Measurements from ENCODE around the gene TFDP1. TPM values are rescaled to one million over a fixed set of nuclear protein-coding genes. Genes with fewer than 3 reads are reported as not detected.

The TFDP1 gene
- total RNA-seq, result 10 to 100 TPM; 31.8 to 34.0 (median 33.3) TPM

- Histone ChIP-seq H3K4me3 (peak within 1 kb of the TSS; percentile 53 to 83 (median 59)), H3K27me3 (no peaks in the 10 kb centered on the region), H3K36me3 (no peaks in the 10 kb centered on the region), H3K9me3 (no peaks in the 10 kb centered on the region), H3K4me1 (no peaks in the 10 kb centered on the region), H3K27ac (no peak within 1 kb of the TSS)
- TF ChIP-seq POLR2A (IDR thresholded peaks at IDR 0.05), result no peak
- TF ChIP-seq CTCF (IDR thresholded peaks at IDR 0.05), result no peak
- TF ChIP-seq POLR2AphosphoS5 (IDR thresholded peaks at IDR 0.05), result no peak
- peak in 1 of 2 donors; percentile 65 for DNase-seq (ENCODE audit: low spot score in 2 of 2)
- intact Hi-C loops (cut with DNase I; ENCODE audit: low total_unique reads), result no loop called here
These were observed at the start of gene TFDP1 for GRCh38 chr13:113584205-113584869. TFDP1 (plus strand) TSS chr13:113584753; CDS start chr13:113585838, 1,085 bp downstream.

GRCh38 chr13:113535381-113535781 lies 49.2 kb upstream of the TFDP1 start:
- H3K27me3 ChIP-seq, result no peaks in the 10 kb centered on the region
- TF ChIP-seq CTCF (IDR thresholded peaks at IDR 0.05), result no peak
- no peak for TF ChIP-seq POLR2AphosphoS5 (IDR thresholded peaks at IDR 0.05)
- TF ChIP-seq POLR2A (IDR thresholded peaks at IDR 0.05), result no peak
- DNase-seq (ENCODE audit: low spot score in 2 of 2), result peak in 1 of 2 donors; percentile 33
- H3K9me3 ChIP-seq, result no peaks in the 10 kb centered on the region
- H3K4me1 ChIP-seq, result no peaks in the 10 kb centered on the region
- intact Hi-C loops (cut with DNase I; ENCODE audit: low total_unique reads), result no loop called here
- H3K36me3 ChIP-seq, result no peaks in the 10 kb centered on the region
- H3K27ac ChIP-seq, result no peak overlapping the region
- H3K4me3 ChIP-seq, result no peak overlapping the region

GRCh38 chr13:113536461-113537110 lies 48.0 kb upstream of the TFDP1 start:
- H3K4me1 ChIP-seq, result no peaks in the 10 kb centered on the region
- no peak overlapping the region for H3K4me3 ChIP-seq
- intact Hi-C loops (cut with DNase I; ENCODE audit: low total_unique reads), result no loop called here
- no peaks in the 10 kb centered on the region for H3K27me3 ChIP-seq
- TF ChIP-seq POLR2A (IDR thresholded peaks at IDR 0.05) (no peak), POLR2AphosphoS5 (IDR thresholded peaks at IDR 0.05) (no peak), CTCF (IDR thresholded peaks at IDR 0.05) (no peak)
- no peak overlapping the region for H3K27ac ChIP-seq
- DNase-seq (ENCODE audit: low spot score in 2 of 2), result peak in 1 of 2 donors; percentile 39
- H3K36me3 ChIP-seq, result no peaks in the 10 kb centered on the region
- no peaks in the 10 kb centered on the region for H3K9me3 ChIP-seq

GRCh38 chr13:113537205-113537604 lies 47.3 kb upstream of the TFDP1 start:
- TF ChIP-seq CTCF (IDR thresholded peaks at IDR 0.05) (no peak), POLR2AphosphoS5 (IDR thresholded peaks at IDR 0.05) (no peak), POLR2A (IDR thresholded peaks at IDR 0.05) (no peak)
- Histone ChIP-seq H3K27ac (no peak overlapping the region), H3K4me1 (no peaks in the 10 kb centered on the region), H3K27me3 (no peaks in the 10 kb centered on the region), H3K36me3 (no peaks in the 10 kb centered on the region), H3K4me3 (no peak overlapping the region), H3K9me3 (no peaks in the 10 kb centered on the region)
- peak in 1 of 2 donors; percentile 20 for DNase-seq (ENCODE audit: low spot score in 2 of 2)
- intact Hi-C loops (cut with DNase I; ENCODE audit: low total_unique reads), result no loop called here

Data from breast epithelium (tissue), 4 donors.